HG03571 (cell line): Measurements from ENCODE around the gene PFKP.

Experiments used
- ATAC-seq: cut with Tn5 transposase; IDR thresholded peaks from one replicate; pipeline ENCODE4 v1.9.1; 2021; ENCODE audit not compliant: unreplicated experiment

Gene PFKP

GRCh38 chr10:3129581-3130340 is 62.4 kb downstream of the PFKP start:
- ATAC-seq = no peak

GRCh38 chr10:3131098-3131497 is 63.8 kb downstream of the PFKP start:
- ATAC-seq = no peak

DNA sequence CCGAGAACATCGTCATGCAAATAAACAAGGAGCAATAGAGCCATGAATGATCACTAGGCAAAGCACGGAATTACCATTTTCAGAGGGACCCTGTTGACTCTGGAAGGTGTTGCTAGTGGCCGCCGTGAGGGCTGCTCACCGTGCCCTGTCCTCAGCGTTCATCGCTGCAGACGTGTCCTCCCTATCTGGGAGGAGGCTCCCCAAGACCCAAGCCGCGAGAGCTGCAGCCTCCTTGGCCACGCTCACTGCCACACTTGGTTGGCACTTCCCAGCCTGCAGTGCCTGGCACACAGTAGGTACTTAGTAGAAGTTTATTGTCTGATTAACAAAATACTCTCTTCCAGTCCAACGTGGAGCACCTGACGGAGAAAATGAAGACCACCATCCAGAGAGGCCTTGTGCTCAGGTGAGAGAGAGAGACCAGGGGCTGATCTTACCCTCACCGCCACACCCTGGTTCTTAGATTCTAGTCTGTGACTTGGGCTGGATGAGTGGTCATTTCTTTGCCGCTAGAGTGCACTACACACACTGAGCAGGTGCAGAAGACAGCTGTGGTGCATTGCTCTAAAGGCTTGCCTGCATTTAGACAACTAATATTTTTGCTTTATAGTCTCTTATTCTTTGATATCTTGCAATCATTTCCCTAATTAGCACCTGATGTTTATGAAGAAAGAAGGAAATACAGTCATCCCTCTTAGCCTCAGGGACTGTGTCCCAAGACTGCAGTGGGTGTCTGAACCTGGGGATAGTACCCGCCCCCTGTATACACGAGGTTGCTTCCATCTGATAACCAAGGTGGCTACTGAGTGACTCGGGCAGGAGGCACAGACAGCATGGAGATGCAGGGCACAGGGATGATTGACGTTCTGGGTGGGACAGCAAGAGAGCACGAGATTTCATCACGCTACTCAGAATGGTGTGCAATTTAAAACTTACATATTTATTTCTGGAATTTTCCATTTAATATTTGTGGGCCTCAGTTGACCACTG is 65.0 kb downstream of the PFKP start:
- ATAC-seq = no peak

DNA sequence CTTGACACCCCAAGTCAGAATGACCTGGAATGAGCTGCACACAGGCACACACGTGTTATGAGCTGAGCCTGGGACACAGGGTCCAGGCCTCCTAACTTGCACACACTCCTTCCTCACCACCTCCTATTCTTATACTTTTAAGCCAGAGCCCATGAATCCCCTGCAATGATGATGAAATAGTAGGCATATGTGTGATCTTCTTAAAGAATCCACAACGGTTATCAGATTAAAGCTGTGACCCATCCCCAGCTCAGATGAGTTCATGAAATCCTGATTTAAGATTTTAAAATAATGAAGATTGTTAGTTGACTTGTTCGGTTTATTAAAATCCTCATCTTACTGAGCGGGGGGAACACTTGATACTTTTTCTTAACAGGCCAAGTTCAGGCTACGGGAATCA is 66.6 kb downstream of the PFKP start:
- ATAC-seq = no peak

GRCh38 chr10:3135006-3135405 is 67.7 kb downstream of the PFKP start:
- ATAC-seq = no peak

- no peak for ATAC-seq
Observed at GRCh38 chr10:3136336-3136735, 69.0 kb downstream of the PFKP start.

DNA sequence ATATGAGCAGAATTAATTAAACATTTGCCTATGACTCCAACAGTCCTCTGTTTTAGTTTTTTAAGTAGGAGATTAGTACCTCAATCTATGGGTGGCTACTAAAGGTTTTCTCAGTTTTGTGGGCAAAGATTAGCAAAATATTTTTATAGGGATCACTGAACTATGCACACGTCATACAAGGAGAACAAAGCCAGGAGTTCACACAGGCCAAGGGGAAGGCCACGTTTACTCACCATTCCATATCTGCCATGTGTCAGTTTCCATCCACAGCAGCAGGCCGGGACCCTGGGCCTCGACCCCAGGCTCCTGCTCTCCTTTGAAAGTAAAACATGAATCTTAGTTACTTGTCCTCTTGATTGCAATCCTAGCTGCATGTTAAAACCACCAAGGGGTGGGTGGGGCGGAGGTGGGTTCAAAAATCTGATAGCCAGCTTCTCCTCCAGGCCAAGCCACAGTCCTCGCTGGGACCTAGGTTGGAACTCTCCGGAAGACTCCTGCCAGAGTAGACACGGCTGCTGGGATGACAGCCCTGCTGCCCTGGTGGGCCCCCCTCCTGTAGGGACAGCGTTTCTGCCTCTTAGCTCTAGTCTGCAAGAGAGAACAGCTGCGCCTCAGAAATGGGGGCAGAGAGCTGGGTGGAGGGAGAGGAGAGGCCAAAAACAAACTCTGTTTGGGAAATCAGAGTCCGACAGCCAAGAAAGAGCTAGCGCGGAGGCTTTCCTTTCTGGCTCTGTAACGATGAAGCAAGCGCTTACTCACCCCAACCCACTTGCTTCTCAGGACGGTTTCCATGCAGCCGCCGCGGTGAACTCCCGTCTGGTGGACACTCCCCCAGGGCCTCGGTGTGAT is 69.6 kb downstream of the PFKP start:
- ATAC-seq = no peak

DNA sequence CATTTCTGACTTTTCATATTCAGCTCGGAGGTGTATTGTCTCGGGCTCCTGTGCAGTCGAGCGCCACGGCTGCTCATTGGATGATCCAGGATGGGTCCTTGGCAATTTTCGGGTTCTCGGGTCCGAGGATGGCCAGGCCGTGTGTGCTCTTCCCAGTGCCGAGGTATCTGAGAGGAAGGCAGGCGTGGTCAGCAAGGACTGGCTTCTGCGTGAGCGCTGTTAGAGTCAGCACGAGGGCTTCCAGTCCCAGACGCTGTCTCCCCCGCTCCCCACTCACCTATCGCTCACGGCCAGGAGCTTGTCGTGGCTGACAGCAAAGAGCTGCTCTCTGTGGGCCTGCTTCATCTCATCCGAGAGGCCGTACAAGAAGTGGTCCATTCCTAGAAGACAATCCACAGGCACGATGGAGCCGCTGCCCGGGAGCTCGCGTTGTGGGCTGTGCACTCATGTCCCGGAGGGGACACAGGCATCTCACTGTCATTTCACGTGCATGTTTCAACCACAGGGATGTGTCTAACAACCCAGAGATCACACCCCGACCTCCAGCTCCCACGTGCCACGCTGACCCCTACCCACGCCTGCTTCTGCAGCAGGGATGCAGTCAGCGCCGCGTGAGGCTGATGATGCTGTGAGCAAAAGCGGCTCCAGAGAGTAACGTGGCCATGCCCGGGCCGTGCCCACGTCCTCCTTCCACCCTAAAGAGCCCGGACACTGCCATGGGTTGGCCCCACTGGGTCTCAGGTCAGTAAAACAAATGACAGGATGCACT is 70.8 kb downstream of the PFKP start:
- ATAC-seq = no peak

GRCh38 chr10:3139216-3139910 is 72.0 kb downstream of the PFKP start:
- no peak for ATAC-seq

GRCh38 chr10:3140280-3140679 is 72.9 kb downstream of the PFKP start:
- ATAC-seq = no peak

GRCh38 chr10:3141351-3142005 is 74.1 kb downstream of the PFKP start:
- no peak for ATAC-seq

DNA sequence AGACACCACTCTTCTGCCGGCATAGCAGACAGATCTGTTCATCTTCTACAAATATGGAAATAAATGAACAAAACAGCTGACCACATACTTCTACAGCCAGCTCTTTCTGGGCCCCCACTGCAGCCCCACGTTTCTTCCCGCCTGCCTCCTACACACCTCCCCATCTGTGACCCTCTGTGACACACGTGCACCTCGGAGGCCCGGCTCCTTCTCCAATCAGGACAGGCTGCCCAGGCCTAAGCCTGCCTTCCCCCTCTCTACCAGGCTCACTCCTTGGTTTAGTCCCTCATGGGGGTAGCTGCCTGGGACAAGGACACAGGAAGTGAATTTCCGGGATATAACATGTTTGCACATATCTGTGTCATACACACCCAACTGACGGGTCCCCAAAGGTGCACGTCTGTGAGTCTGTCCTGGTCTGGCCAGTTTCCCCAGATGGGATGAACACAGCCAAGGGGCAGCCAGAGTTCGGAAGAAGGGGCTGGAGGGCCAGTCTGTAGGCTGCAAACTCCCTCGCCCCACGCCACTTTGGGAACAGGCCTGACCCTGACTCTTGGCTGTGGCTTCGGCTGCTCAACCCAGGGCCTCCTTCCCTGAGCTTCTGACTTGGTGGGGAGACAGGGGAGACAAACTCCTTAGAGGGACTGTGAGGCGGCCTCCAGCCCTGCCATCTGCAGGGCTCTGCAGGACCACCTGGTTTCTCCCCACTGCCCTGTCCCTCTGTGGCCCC is 75.0 kb downstream of the PFKP start:
- no peak for ATAC-seq

DNA sequence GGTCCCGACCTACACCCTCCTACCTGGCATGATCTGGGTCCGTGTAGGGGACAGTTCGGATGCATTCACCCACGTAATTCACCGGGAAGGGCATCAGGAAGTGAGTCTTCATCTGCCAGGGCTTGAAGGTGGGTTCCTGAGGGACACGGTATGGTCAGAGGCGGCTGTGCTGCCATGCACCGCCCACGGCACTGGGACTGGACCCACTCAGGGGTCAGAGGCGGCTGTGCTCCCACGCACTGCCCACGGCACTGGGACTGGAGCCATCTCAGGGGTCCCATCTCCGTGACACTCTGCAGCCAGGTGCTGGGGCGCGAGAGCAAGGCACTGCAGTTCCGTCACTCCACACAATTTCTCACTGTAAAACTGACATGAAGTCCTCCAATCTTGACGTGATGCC is 76.0 kb downstream of the PFKP start:
- ATAC-seq = no peak

DNA sequence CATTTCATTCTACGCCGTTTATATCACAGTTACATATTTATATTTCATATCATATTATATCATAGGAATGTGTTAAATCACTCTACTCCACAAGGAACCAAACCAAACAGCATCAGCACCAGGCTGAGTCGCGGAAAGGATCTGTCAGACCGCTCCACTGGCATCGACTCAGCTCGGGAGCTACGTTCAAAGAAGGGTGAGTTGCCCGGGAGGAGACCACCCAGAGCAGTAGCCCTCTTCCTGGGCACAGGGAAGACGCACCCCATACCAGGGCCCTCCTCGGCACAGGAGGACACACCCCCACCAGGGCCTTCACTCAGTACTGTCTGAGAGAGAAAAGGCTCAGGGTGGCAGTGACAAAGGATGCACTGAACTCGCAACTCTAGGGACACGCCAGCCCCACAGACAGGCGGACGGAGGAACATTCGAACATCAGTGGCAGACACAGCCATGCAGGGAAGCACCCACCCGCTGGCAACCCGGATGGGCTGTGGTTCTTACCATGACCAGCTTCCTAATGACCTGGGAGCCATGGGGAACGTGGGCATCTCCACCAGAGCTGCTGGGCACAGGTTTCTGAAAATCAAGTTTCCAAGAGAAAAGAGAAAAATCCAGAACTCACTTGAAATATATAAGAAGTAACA is 76.6 kb downstream of the PFKP start:
- no peak for ATAC-seq

DNA sequence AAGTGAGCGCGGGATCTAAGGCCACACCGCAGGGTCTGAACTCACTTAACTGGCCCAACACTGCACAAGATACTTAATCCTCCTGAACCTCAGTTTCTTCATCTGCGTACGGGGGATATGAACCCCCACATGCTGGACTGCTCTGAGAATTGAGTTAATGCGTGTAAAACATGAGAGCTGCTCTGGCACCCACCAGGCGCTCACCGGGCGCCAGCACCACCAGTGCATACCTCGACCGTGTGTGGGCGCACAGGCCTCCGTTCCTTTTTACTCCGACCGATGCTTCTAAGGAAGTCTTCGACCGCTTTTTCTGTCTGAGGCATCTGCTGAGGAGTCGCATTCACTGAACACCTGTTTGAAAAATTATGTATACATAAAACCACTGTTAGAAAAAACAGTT is 78.0 kb downstream of the PFKP start:
- no peak for ATAC-seq

- ATAC-seq = no peak
Observed at GRCh38 chr10:3146289-3146688, 78.9 kb downstream of the PFKP start.

DNA sequence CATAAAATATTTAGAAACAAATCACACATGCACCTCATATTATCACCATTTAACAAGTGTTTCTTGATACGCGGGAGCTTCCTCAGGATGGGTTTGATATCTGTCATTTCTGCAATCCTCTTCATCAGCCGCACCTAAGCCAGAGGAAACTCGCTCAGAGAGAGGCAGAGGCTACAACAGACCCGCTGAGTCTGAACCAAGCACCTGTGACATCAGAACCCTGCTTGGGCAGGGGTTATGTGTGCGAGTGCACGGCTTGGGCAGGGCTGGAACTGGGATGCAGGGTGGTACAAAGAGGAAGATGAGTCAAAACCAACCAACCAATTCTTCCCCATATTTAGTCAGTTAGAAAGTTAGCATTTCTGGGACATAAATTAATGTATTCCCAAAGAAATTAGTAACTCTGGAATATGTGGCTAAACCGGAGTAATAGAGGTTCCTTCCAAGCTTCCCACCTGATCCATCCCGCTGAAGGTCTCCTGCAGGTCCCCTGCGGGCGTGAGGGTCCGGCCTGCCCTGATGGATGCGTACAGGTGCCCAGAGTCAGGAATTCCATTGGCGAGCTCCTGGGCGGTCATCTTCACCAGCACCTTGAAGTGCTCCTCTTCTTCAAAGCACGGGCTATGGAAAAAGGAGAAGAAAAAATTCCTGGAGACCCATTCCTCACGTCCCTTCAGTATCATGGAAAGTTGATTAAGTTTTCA is 79.9 kb downstream of the PFKP start:
- ATAC-seq = no peak

DNA sequence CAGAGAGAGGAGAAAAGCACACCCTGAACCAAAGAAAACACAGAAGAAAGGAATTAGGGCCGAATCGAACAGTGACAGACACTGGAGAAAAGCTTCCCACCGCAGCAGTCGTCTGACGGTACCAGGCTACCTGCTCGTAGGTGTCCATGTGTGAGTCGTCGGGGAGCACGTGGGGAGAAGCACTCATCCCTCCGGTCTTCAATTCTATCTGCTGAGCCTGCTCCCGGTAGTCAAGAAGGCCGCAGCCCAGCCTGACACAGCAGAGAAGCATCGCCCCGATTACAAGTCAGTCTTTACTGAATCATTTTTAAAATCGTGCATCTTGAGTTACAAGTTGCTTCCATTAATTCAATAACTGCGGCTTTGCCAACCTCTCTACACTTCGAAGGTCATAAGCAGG is 80.7 kb downstream of the PFKP start:
- no peak for ATAC-seq
